Lower leg skin (tissue), 3 donors: ENCODE results near the gene ABLIM1.

Source experiments
- POLR2A ChIP-seq, 2 donors: fragments of 450-650 bp; IDR thresholded peaks; one replicate each; pipeline ENCODE4 v1.6.1; 2016 to 2017; ENCODE audit warnings: antibody characterized with exemption in 2 of 2, mild to moderate bottlenecking in 1 of 2, moderate library complexity in 1 of 2
- TF ChIP-seq, protein P1 (sequence below), 3 donors: fragments of 450-650 bp; IDR thresholded peaks; one replicate each; pipeline ENCODE4 v1.5.1; 2016; ENCODE audit warnings: antibody characterized with exemption in 3 of 3, mild to moderate bottlenecking in 3 of 3, moderate library complexity in 2 of 3

DNA sequence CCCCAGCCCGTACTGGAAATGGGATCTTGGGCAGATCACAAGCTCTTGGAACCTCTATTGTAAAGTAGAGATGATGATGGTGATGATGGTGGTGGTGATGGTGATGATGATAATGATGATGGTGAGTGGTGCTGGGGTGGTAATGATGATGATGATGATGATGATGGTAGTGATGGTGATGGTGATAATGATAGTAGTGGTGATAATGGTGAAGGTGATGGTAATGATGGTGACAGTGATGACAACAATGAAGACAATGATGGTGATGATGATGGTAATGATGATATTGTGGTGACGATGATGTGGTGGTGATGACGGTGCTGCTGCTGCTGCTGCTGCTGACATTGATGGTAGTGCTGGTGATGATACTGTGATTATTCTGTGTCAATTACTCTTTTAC, 162.8 kb downstream of the ABLIM1 start:
- TF ChIP-seq, protein P1, sequence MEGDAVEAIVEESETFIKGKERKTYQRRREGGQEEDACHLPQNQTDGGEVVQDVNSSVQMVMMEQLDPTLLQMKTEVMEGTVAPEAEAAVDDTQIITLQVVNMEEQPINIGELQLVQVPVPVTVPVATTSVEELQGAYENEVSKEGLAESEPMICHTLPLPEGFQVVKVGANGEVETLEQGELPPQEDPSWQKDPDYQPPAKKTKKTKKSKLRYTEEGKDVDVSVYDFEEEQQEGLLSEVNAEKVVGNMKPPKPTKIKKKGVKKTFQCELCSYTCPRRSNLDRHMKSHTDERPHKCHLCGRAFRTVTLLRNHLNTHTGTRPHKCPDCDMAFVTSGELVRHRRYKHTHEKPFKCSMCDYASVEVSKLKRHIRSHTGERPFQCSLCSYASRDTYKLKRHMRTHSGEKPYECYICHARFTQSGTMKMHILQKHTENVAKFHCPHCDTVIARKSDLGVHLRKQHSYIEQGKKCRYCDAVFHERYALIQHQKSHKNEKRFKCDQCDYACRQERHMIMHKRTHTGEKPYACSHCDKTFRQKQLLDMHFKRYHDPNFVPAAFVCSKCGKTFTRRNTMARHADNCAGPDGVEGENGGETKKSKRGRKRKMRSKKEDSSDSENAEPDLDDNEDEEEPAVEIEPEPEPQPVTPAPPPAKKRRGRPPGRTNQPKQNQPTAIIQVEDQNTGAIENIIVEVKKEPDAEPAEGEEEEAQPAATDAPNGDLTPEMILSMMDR (IDR thresholded peaks at IDR 0.05): no peak
- TF ChIP-seq POLR2A (IDR thresholded peaks at IDR 0.05): no peak
